ENCODE measurements around the gene IER5L.

- TF ChIP-seq EZH2phosphoT487 (IDR thresholded peaks at IDR 0.05; ENCODE audit: borderline replicate concordance), result no peak
- no peak for TF ChIP-seq CTCF (conservative IDR thresholded peaks at IDR 0.05; ENCODE audit: low read length)
Measured at GRCh38 chr9:129208207-129209032, 30.4 kb upstream of the IER5L start.

Data from Loucy (cell line).